Measurements from ENCODE around the gene SGK2. TPM values are rescaled to one million over a fixed set of nuclear protein-coding genes. Genes with fewer than 3 reads are reported as not detected.

The SGK2 gene
- total and polyA plus RNA-seq, 2 of the 13 experiments (the other 11 are each of a cell fraction or from before 2014, with no cell fraction given) = 6.2 to 29.4 TPM

DNA sequence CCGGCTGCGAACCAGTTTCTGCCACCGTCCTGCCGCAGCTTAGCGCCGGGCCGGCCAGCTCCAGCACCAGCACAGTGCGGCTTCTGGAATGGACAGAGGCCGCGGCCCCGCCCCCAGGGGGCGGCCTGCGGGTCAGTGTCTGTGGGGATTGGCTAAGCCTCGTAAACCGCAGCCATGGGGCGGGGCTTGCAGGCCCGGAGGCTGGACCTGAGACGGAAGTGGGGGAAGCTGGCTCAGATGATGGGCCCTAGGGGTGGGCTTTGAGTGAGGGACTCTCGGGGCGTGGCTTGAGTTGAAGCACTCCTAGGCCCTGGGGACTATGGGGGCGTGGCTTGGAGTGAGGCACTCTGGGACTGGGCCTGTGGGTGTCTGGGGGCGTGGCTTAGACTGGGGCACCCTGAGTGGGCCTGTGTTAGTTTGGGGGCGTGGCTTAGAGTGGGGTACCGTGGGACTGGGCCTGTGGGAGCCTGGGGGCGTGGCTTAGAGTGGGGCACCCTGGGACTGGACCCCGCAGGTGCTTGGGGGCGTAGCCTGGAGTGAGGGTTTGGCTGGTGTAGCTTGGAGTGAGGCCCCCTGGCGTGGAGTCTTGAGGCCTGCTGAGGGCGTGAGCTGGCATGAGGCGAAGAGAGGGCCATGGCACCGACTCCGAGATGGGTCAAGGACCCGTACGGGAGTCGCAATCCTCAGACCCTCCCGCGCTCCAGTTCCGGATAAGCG, 44.7 kb upstream of the SGK2 start (continued):
- TF ChIP-seq ZNF337 (CRISPR knock-in tag; IDR thresholded peaks at IDR 0.05; ENCODE audit: borderline replicate concordance, low read depth) (0 out of 2 replicates have a peak, but pooled peaks have one; percentile 15), GFI1 (CRISPR knock-in tag; IDR thresholded peaks at IDR 0.05; ENCODE audit: borderline replicate concordance) (peak; percentile 60; the same call in 1 of the 2 replicates), ZNF577 (CRISPR knock-in tag; IDR thresholded peaks at IDR 0.05; ENCODE audit: borderline replicate concordance, low read depth) (no peak), SAP130 (CRISPR knock-in tag; IDR thresholded peaks at IDR 0.05; ENCODE audit: low read depth) (peak; percentile 75), NFYC (CRISPR knock-in tag; IDR thresholded peaks at IDR 0.05) (peak; percentile 69), RORA (CRISPR knock-in tag; IDR thresholded peaks at IDR 0.05) (no peak), CAMTA2 (CRISPR knock-in tag; IDR thresholded peaks at IDR 0.05; ENCODE audit: borderline replicate concordance) (no peak), ZFY (CRISPR knock-in tag; IDR thresholded peaks at IDR 0.05) (peak; percentile 92), ZNF432 (CRISPR knock-in tag; IDR thresholded peaks at IDR 0.05; ENCODE audit: borderline replicate concordance) (no peak), ZNF30 (CRISPR knock-in tag; IDR thresholded peaks at IDR 0.05) (no peak), GPN1 (CRISPR knock-in tag; IDR thresholded peaks at IDR 0.05; ENCODE audit: borderline replicate concordance) (no peak), MZF1 (CRISPR knock-in tag; IDR thresholded peaks at IDR 0.05; ENCODE audit: borderline replicate concordance) (no peak), SP140L (CRISPR knock-in tag; IDR thresholded peaks at IDR 0.05; ENCODE audit: borderline replicate concordance) (no peak), PAWR (CRISPR knock-in tag; IDR thresholded peaks at IDR 0.05; ENCODE audit: borderline replicate concordance) (no peak), ZNF12 (CRISPR knock-in tag; IDR thresholded peaks at IDR 0.05) (0 out of 2 replicates have a peak, but pooled peaks have one; percentile 15)
- TF ChIP-seq, protein P1, sequence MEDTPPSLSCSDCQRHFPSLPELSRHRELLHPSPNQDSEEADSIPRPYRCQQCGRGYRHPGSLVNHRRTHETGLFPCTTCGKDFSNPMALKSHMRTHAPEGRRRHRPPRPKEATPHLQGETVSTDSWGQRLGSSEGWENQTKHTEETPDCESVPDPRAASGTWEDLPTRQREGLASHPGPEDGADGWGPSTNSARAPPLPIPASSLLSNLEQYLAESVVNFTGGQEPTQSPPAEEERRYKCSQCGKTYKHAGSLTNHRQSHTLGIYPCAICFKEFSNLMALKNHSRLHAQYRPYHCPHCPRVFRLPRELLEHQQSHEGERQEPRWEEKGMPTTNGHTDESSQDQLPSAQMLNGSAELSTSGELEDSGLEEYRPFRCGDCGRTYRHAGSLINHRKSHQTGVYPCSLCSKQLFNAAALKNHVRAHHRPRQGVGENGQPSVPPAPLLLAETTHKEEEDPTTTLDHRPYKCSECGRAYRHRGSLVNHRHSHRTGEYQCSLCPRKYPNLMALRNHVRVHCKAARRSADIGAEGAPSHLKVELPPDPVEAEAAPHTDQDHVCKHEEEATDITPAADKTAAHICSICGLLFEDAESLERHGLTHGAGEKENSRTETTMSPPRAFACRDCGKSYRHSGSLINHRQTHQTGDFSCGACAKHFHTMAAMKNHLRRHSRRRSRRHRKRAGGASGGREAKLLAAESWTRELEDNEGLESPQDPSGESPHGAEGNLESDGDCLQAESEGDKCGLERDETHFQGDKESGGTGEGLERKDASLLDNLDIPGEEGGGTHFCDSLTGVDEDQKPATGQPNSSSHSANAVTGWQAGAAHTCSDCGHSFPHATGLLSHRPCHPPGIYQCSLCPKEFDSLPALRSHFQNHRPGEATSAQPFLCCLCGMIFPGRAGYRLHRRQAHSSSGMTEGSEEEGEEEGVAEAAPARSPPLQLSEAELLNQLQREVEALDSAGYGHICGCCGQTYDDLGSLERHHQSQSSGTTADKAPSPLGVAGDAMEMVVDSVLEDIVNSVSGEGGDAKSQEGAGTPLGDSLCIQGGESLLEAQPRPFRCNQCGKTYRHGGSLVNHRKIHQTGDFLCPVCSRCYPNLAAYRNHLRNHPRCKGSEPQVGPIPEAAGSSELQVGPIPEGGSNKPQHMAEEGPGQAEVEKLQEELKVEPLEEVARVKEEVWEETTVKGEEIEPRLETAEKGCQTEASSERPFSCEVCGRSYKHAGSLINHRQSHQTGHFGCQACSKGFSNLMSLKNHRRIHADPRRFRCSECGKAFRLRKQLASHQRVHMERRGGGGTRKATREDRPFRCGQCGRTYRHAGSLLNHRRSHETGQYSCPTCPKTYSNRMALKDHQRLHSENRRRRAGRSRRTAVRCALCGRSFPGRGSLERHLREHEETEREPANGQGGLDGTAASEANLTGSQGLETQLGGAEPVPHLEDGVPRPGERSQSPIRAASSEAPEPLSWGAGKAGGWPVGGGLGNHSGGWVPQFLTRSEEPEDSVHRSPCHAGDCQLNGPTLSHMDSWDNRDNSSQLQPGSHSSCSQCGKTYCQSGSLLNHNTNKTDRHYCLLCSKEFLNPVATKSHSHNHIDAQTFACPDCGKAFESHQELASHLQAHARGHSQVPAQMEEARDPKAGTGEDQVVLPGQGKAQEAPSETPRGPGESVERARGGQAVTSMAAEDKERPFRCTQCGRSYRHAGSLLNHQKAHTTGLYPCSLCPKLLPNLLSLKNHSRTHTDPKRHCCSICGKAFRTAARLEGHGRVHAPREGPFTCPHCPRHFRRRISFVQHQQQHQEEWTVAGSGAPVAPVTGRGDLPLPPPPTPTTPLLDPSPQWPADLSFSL (CRISPR knock-in tag; IDR thresholded peaks at IDR 0.05) = no peak
- TF ChIP-seq, protein P2, sequence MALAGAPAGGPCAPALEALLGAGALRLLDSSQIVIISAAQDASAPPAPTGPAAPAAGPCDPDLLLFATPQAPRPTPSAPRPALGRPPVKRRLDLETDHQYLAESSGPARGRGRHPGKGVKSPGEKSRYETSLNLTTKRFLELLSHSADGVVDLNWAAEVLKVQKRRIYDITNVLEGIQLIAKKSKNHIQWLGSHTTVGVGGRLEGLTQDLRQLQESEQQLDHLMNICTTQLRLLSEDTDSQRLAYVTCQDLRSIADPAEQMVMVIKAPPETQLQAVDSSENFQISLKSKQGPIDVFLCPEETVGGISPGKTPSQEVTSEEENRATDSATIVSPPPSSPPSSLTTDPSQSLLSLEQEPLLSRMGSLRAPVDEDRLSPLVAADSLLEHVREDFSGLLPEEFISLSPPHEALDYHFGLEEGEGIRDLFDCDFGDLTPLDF (CRISPR knock-in tag; IDR thresholded peaks at IDR 0.05) = 0 out of 2 replicates have a peak, but pooled peaks have one; percentile 14
- TF ChIP-seq, protein P3, sequence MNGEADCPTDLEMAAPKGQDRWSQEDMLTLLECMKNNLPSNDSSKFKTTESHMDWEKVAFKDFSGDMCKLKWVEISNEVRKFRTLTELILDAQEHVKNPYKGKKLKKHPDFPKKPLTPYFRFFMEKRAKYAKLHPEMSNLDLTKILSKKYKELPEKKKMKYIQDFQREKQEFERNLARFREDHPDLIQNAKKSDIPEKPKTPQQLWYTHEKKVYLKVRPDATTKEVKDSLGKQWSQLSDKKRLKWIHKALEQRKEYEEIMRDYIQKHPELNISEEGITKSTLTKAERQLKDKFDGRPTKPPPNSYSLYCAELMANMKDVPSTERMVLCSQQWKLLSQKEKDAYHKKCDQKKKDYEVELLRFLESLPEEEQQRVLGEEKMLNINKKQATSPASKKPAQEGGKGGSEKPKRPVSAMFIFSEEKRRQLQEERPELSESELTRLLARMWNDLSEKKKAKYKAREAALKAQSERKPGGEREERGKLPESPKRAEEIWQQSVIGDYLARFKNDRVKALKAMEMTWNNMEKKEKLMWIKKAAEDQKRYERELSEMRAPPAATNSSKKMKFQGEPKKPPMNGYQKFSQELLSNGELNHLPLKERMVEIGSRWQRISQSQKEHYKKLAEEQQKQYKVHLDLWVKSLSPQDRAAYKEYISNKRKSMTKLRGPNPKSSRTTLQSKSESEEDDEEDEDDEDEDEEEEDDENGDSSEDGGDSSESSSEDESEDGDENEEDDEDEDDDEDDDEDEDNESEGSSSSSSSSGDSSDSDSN (CRISPR knock-in tag; IDR thresholded peaks at IDR 0.05) = peak; percentile 62
- TF ChIP-seq, protein P4, sequence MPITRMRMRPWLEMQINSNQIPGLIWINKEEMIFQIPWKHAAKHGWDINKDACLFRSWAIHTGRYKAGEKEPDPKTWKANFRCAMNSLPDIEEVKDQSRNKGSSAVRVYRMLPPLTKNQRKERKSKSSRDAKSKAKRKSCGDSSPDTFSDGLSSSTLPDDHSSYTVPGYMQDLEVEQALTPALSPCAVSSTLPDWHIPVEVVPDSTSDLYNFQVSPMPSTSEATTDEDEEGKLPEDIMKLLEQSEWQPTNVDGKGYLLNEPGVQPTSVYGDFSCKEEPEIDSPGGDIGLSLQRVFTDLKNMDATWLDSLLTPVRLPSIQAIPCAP (CRISPR knock-in tag; IDR thresholded peaks at IDR 0.05; ENCODE audit: low read depth) = no peak

All from HepG2 (cell line).